ENCODE data around the gene WTAP.
"Not testable (repeated sequence)": the region's sequence is repeated elsewhere in the genome, so short reads cannot be mapped to it uniquely, and the experiment has no call there.

WTAP gene

GRCh38 chr6:159777240-159777904, 50.1 kb downstream of the WTAP start:
- no peaks in the 10 kb centered on the region; the same call in 1 of the 2 replicates for H3K4me1 ChIP-seq
- no peak for DNase-seq (ENCODE audit: low spot score in 2 of 2)
- in situ Hi-C loops (cut with MboI; ENCODE audit: low sequenced_read_pairs) = no loop called here
- no peak overlapping the region for H3K4me3 ChIP-seq
- no peaks in the 10 kb centered on the region for H3K9me3 ChIP-seq
- no peaks in the 10 kb centered on the region for H3K27me3 ChIP-seq (ENCODE audit: low read depth)
- peaks cover 71% of the 10 kb centered on the region for H3K36me3 ChIP-seq (replicated peaks)

- Histone ChIP-seq H3K9me3 (no peaks in the 10 kb centered on the region), H3K36me3 (replicated peaks) (peaks cover 77% of the 10 kb centered on the region), H3K4me1 (no peaks in the 10 kb centered on the region; the same call in 1 of the 2 replicates), H3K27me3 (ENCODE audit: low read depth) (no peaks in the 10 kb centered on the region), H3K4me3 (no peak overlapping the region)
- in situ Hi-C loops (cut with MboI; ENCODE audit: low sequenced_read_pairs) = no loop called here
- DNase-seq (ENCODE audit: low spot score in 2 of 2) = no peak
Measured at GRCh38 chr6:159778131-159778530, 50.8 kb downstream of the WTAP start.

- no peak overlapping the region for H3K4me3 ChIP-seq
- peaks cover 82% of the 10 kb centered on the region for H3K36me3 ChIP-seq (replicated peaks)
- no peak for DNase-seq (ENCODE audit: low spot score in 2 of 2)
- no peaks in the 10 kb centered on the region for H3K9me3 ChIP-seq
- H3K4me1 ChIP-seq = no peaks in the 10 kb centered on the region; the same call in 1 of the 2 replicates
- no peaks in the 10 kb centered on the region for H3K27me3 ChIP-seq (ENCODE audit: low read depth)
- in situ Hi-C loops (cut with MboI; ENCODE audit: low sequenced_read_pairs) = no loop called here
Measured at GRCh38 chr6:159778542-159779103, 51.3 kb downstream of the WTAP start.

GRCh38 chr6:159788276-159788675, 61.0 kb downstream of the WTAP start:
- peaks cover 60% of the 10 kb centered on the region for H3K36me3 ChIP-seq (replicated peaks)
- DNase-seq (ENCODE audit: low spot score in 2 of 2) = no peak
- no peaks in the 10 kb centered on the region for H3K27me3 ChIP-seq (ENCODE audit: low read depth)
- H3K4me1 ChIP-seq = peaks cover 26% of the 10 kb centered on the region
- in situ Hi-C loops (cut with MboI; ENCODE audit: low sequenced_read_pairs) = no loop called here
- no peaks in the 10 kb centered on the region for H3K9me3 ChIP-seq
- H3K4me3 ChIP-seq = peak overlapping the region; percentile 89

GRCh38 chr6:159788753-159789376, 61.6 kb downstream of the WTAP start:
- peak in 1 of 2 experiments; percentile 51 for DNase-seq (ENCODE audit: low spot score in 2 of 2)
- Histone ChIP-seq H3K36me3 (replicated peaks) (peaks cover 60% of the 10 kb centered on the region), H3K9me3 (no peaks in the 10 kb centered on the region), H3K27me3 (ENCODE audit: low read depth) (no peaks in the 10 kb centered on the region), H3K4me3 (peak overlapping the region; percentile 89), H3K4me1 (peaks cover 30% of the 10 kb centered on the region)
- in situ Hi-C loops (cut with MboI; ENCODE audit: low sequenced_read_pairs) = no loop called here

DNA sequence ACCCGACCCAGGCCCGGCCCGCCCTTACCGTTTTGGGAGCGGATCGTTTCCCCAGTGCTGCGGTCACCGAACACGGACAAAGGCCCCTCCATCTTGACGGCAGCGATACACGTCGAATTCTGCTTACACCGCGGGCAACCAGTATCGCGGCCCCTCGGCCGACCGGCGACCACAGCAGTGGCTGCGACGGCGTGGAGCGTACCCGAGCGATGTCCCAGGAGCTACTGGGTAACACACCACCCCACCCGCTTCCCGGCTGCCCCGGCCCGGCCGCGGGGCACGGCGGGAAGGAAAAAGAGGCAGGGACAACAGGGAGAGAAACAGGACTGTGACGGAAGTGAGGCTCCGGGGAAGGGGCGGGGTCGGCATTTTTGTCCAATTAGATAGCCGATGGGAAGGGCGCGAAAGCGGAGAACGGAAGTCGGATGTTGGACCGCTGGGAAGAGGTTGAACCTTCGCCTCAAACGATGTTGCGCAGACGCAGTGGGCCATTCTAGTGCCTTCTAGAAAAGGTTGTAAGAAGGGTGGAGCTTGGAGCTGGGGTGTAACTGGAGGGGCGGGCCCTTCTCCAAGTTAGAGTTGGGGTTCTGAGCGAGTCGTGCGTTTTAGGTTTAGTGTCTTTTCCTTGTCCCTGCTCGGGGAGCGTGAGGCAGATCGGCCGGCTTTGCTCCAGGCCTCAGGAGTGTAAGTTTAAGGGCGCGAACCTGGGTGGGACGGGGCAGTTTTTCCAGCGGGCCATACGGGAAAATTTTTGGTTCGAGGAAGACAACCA, 62.3 kb downstream of the WTAP start, which contains the start of gene TCP1:
TSS of gene TCP1 (minus strand) at position 226 of the 772 bp plus-strand sequence. CDS start at position 92, 134 bp downstream.
- in situ Hi-C loops (cut with MboI; ENCODE audit: low sequenced_read_pairs) = no loop called here

GRCh38 chr6:159790149-159790955, 63.0 kb downstream of the WTAP start, which contains the start of gene MRPL18:
Gene MRPL18 (plus strand): TSS chr6:159790467. CDS start chr6:159790588, 121 bp downstream.
- peak within 1 kb of the TSS; percentile 89 for H3K4me3 ChIP-seq
- no peaks in the 10 kb centered on the region for H3K27me3 ChIP-seq (ENCODE audit: low read depth)
- in situ Hi-C loops (cut with MboI; ENCODE audit: low sequenced_read_pairs) = no loop called here
- DNase-seq (ENCODE audit: low spot score in 2 of 2) = peak; percentile 94 to 95
- H3K4me1 ChIP-seq = peaks cover 37% of the 10 kb centered on the region
- no peaks in the 10 kb centered on the region for H3K9me3 ChIP-seq
- peaks cover 52% of the 10 kb centered on the region for H3K36me3 ChIP-seq (replicated peaks)

More for the DNA sequence above, 62.3 kb downstream of the WTAP start, which contains the start of gene TCP1:
- Histone ChIP-seq H3K9me3 (no peaks in the 10 kb centered on the region), H3K27me3 (ENCODE audit: low read depth) (no peaks in the 10 kb centered on the region), H3K36me3 (replicated peaks) (peaks cover 60% of the 10 kb centered on the region), H3K4me1 (peaks cover 37% of the 10 kb centered on the region), H3K4me3 (peak within 1 kb of the TSS; percentile 89)
- DNase-seq (ENCODE audit: low spot score in 2 of 2) = peak; percentile 99 to 100

DNA sequence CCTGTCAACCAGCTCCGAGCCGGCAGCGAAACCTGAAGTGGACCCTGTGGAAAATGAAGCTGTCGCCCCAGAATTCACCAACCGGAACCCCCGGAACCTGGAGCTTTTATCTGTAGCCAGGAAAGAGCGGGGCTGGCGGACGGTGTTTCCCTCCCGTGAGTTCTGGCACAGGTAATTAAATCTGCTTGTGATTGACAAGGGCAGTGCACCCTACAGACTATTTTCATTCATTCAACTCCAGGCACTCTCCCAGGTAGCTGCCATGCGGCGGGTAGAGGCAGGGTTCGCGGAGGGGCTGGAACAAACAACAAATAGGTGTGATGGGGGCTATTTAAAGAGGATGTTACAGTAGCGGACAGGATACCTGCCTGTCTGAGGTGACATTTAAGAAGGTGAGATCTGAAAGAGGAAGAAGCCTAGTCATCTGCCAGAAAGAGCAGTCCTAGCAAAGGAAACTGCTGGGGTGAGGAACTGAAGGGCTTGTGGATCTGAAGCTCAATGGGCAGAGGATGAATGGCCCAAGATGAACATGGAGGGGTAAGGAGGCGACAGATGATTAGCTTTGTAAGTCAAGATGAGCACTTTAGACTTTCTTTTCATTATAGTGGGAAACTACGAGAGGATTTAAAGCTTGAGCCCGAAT, 63.8 kb downstream of the WTAP start:
- H3K4me3 ChIP-seq = peak overlapping the region; percentile 89
- peaks cover 48% of the 10 kb centered on the region for H3K36me3 ChIP-seq (replicated peaks)
- no peaks in the 10 kb centered on the region for H3K27me3 ChIP-seq (ENCODE audit: low read depth)
- H3K9me3 ChIP-seq = no peaks in the 10 kb centered on the region
- DNase-seq (ENCODE audit: low spot score in 2 of 2) = peak; percentile 25 to 41
- H3K4me1 ChIP-seq = peaks cover 41% of the 10 kb centered on the region
- in situ Hi-C loops (cut with MboI; ENCODE audit: low sequenced_read_pairs) = no loop called here

- Histone ChIP-seq H3K36me3 (replicated peaks) (peaks cover 63% of the 10 kb centered on the region), H3K4me1 (peaks cover 32% of the 10 kb centered on the region)
- DNase-seq (ENCODE audit: low spot score in 2 of 2) = peak; percentile 79 to 85
- H3K27me3 ChIP-seq (ENCODE audit: low read depth); H3K9me3 ChIP-seq; H3K4me3 ChIP-seq; in situ Hi-C loops (cut with MboI; ENCODE audit: low sequenced_read_pairs): not testable (repeated sequence)
Measured at GRCh38 chr6:159794976-159795375, 67.7 kb downstream of the WTAP start.

- H3K9me3 ChIP-seq = no peaks in the 10 kb centered on the region
- in situ Hi-C loops (cut with MboI; ENCODE audit: low sequenced_read_pairs) = no loop called here
- peaks cover 52% of the 10 kb centered on the region for H3K36me3 ChIP-seq (replicated peaks)
- DNase-seq (ENCODE audit: low spot score in 2 of 2) = no peak
- H3K4me3 ChIP-seq = no peak overlapping the region
- no peaks in the 10 kb centered on the region for H3K27me3 ChIP-seq (ENCODE audit: low read depth)
- peaks cover 43% of the 10 kb centered on the region for H3K4me1 ChIP-seq
Measured at GRCh38 chr6:159797554-159797953, 70.2 kb downstream of the WTAP start.

GRCh38 chr6:159800141-159800865, 73.0 kb downstream of the WTAP start, which contains the start of gene PNLDC1:
Gene PNLDC1 (plus strand): TSS chr6:159800276. CDS start chr6:159800308, 32 bp downstream.
- DNase-seq (ENCODE audit: low spot score in 2 of 2) = no peak
- Histone ChIP-seq H3K4me1 (peaks cover 27% of the 10 kb centered on the region), H3K9me3 (no peaks in the 10 kb centered on the region), H3K27me3 (ENCODE audit: low read depth) (no peaks in the 10 kb centered on the region), H3K36me3 (replicated peaks) (peaks cover 35% of the 10 kb centered on the region), H3K4me3 (no peak within 1 kb of the TSS)
- in situ Hi-C loops (cut with MboI; ENCODE audit: low sequenced_read_pairs) = no loop called here

GRCh38 chr6:159801935-159802334, 74.6 kb downstream of the WTAP start:
- Histone ChIP-seq H3K4me1 (peaks cover 21% of the 10 kb centered on the region), H3K4me3 (no peak overlapping the region), H3K27me3 (ENCODE audit: low read depth) (no peaks in the 10 kb centered on the region), H3K9me3 (no peaks in the 10 kb centered on the region), H3K36me3 (replicated peaks) (peaks cover 24% of the 10 kb centered on the region)
- in situ Hi-C loops (cut with MboI; ENCODE audit: low sequenced_read_pairs) = no loop called here
- DNase-seq (ENCODE audit: low spot score in 2 of 2) = peak; percentile 41 to 81
